Mononuclear cell (primary cell): ENCODE data around the gene CELF5. TPM values are rescaled to one million over a fixed set of nuclear protein-coding genes. Genes with fewer than 3 reads are reported as not detected.
"Not testable (repeated sequence)": the region's sequence is repeated elsewhere in the genome, so short reads cannot be mapped to it uniquely, and the experiment has no call there.

ENCODE experiments used
- H3K27me3 ChIP-seq: 2 replicates; pipeline ENCODE4 v1.6.0; 2011; ENCODE audit warnings: low read length, control low read depth; ENCODE audit not compliant: insufficient read depth
- H3K4me1 ChIP-seq: 2 replicates; pipeline ENCODE4 v1.5.1; 2011; ENCODE audit warnings: mild to moderate bottlenecking, low read length, control low read depth; ENCODE audit not compliant: insufficient read depth
- H3K4me3 ChIP-seq: 2 replicates; pipeline ENCODE4 v1.5.1; 2011; ENCODE audit warnings: mild to moderate bottlenecking, low read length, moderate library complexity
- H3K9me3 ChIP-seq: 2 replicates; pipeline ENCODE4 v1.5.1; 2011; ENCODE audit warnings: low read depth, mild to moderate bottlenecking, control low read depth, low read length
- total RNA-seq: library from RNA; depleted of rRNA; stranded (reverse); fragments of >200 nt; gene quantifications from one replicate; pipeline ENCODE4 v1.2.3, GENCODE V29; 2012

Gene CELF5
- total RNA-seq, 1 donor = not detected

- Histone ChIP-seq H3K27me3 (no peaks in the 10 kb centered on the region), H3K4me1 (no peaks in the 10 kb centered on the region), H3K4me3 (no peak overlapping the region), H3K9me3 (no peaks in the 10 kb centered on the region)
These were observed 25.4 kb upstream of the CELF5 start for GRCh38 chr19:3198901-3199700.

- Histone ChIP-seq H3K4me3 (no peak overlapping the region), H3K9me3 (no peaks in the 10 kb centered on the region), H3K27me3 (no peaks in the 10 kb centered on the region), H3K4me1 (no peaks in the 10 kb centered on the region)
These were observed 23.3 kb upstream of the CELF5 start for GRCh38 chr19:3201072-3201700.

- Histone ChIP-seq H3K4me3 (no peak overlapping the region), H3K4me1 (no peaks in the 10 kb centered on the region), H3K9me3 (no peaks in the 10 kb centered on the region), H3K27me3 (no peaks in the 10 kb centered on the region)
These were observed 22.6 kb upstream of the CELF5 start for GRCh38 chr19:3201911-3202310.

GRCh38 chr19:3202346-3202745 is 22.1 kb upstream of the CELF5 start:
- Histone ChIP-seq H3K27me3 (no peaks in the 10 kb centered on the region), H3K4me1 (no peaks in the 10 kb centered on the region), H3K4me3 (no peak overlapping the region), H3K9me3 (no peaks in the 10 kb centered on the region)

GRCh38 chr19:3202895-3203294 is 21.6 kb upstream of the CELF5 start:
- H3K9me3 ChIP-seq, H3K4me3 ChIP-seq, H3K4me1 ChIP-seq, H3K27me3 ChIP-seq: not testable (repeated sequence)

GRCh38 chr19:3203805-3204645 is 20.4 kb upstream of the CELF5 start:
- H3K4me1 ChIP-seq = no peaks in the 10 kb centered on the region
- no peaks in the 10 kb centered on the region for H3K27me3 ChIP-seq
- H3K4me3 ChIP-seq = no peak overlapping the region
- no peaks in the 10 kb centered on the region for H3K9me3 ChIP-seq

GRCh38 chr19:3204646-3205275 is 19.7 kb upstream of the CELF5 start:
- H3K4me3 ChIP-seq = no peak overlapping the region
- no peaks in the 10 kb centered on the region for H3K9me3 ChIP-seq
- H3K27me3 ChIP-seq = no peaks in the 10 kb centered on the region
- H3K4me1 ChIP-seq = no peaks in the 10 kb centered on the region

GRCh38 chr19:3206216-3206953 is 18.1 kb upstream of the CELF5 start:
- no peak overlapping the region for H3K4me3 ChIP-seq
- no peaks in the 10 kb centered on the region for H3K4me1 ChIP-seq
- no peaks in the 10 kb centered on the region for H3K27me3 ChIP-seq
- no peaks in the 10 kb centered on the region for H3K9me3 ChIP-seq

GRCh38 chr19:3207461-3208242 is 16.8 kb upstream of the CELF5 start:
- Histone ChIP-seq H3K4me3 (no peak overlapping the region), H3K27me3 (no peaks in the 10 kb centered on the region), H3K4me1 (no peaks in the 10 kb centered on the region), H3K9me3 (no peaks in the 10 kb centered on the region)

GRCh38 chr19:3208317-3209207 is 15.9 kb upstream of the CELF5 start:
- Histone ChIP-seq H3K4me1 (no peaks in the 10 kb centered on the region), H3K9me3 (no peaks in the 10 kb centered on the region), H3K27me3 (no peaks in the 10 kb centered on the region), H3K4me3 (no peak overlapping the region)

GRCh38 chr19:3210347-3211017 is 14.0 kb upstream of the CELF5 start:
- Histone ChIP-seq H3K27me3 (no peaks in the 10 kb centered on the region), H3K4me1 (no peaks in the 10 kb centered on the region), H3K9me3 (no peaks in the 10 kb centered on the region), H3K4me3 (no peak overlapping the region)

- Histone ChIP-seq H3K27me3 (no peaks in the 10 kb centered on the region), H3K4me1 (no peaks in the 10 kb centered on the region), H3K4me3 (no peak overlapping the region), H3K9me3 (no peaks in the 10 kb centered on the region)
These were observed 13.3 kb upstream of the CELF5 start for GRCh38 chr19:3211191-3211590.

- Histone ChIP-seq H3K4me1 (no peaks in the 10 kb centered on the region), H3K9me3 (no peaks in the 10 kb centered on the region)
These were observed 11.3 kb upstream of the CELF5 start for GRCh38 chr19:3213159-3213558.

More at GRCh38 chr19:3213159-3213558, 11.3 kb upstream of the CELF5 start:
- no peak overlapping the region for H3K4me3 ChIP-seq
- H3K27me3 ChIP-seq = no peaks in the 10 kb centered on the region
